Lower leg skin (tissue), 4 donors: ENCODE results near the gene OR52D1. TPM values are rescaled to one million over a fixed set of nuclear protein-coding genes. Genes with fewer than 3 reads are reported as not detected.

ENCODE experiments used
- DNase-seq, 2 donors: peaks; one replicate each; pipeline ENCODE4 v3.0.0-alpha.2; 2019; ENCODE audit warnings: low spot score in 2 of 2
- H3K4me3 ChIP-seq: fragments of 200-600 bp; sonication (generic); 2 replicates; pipeline ENCODE4 v1.5.1; 2017; ENCODE audit warnings: mild to moderate bottlenecking, low read depth; ENCODE audit not compliant: poor library complexity, severe bottlenecking
- CTCF ChIP-seq, 3 donors: fragments of 450-650 bp; IDR thresholded peaks; one replicate each; pipeline ENCODE4 v1.5.1; 2016; ENCODE audit warnings: antibody characterized with exemption in 3 of 3, mild to moderate bottlenecking in 3 of 3, moderate library complexity in 2 of 3
- POLR2A ChIP-seq, 2 donors: fragments of 450-650 bp; IDR thresholded peaks; one replicate each; pipeline ENCODE4 v1.6.1; 2016 to 2017; ENCODE audit warnings: antibody characterized with exemption in 2 of 2, mild to moderate bottlenecking in 1 of 2, moderate library complexity in 1 of 2
- WGBS, 2 donors: methylation state at CpG; one replicate each; pipeline ENCODE4 v1.1.5; 2018; 5-methylcytosine and 5-hydroxymethylcytosine counted together
- intact Hi-C: fragments of 100-400 bp; cut with DNase I; formaldehyde crosslinking; loops from one replicate; pipeline ENCODE4 v1.15.0; 2023; ENCODE audit warnings: low total_unique reads
- total RNA-seq, 4 donors: library from RNA; depleted of rRNA; stranded (reverse); fragments of >200 nt; gene quantifications; one replicate each; pipeline ENCODE4 v1.1.0, GENCODE V29; 2016

The OR52D1 gene
- total RNA-seq, 4 donors from 2014 or later = not detected

- 89 to 92% methylated on average over 14 of the region's 14 CpGs for WGBS, 2 donors
- intact Hi-C loops = no loop called here
- DNase-seq = no peak
- no peak overlapping the region for H3K4me3 ChIP-seq
- TF ChIP-seq CTCF (IDR thresholded peaks at IDR 0.05) (no peak), POLR2A (IDR thresholded peaks at IDR 0.05) (no peak)
Measured at GRCh38 chr11:5460983-5461621, 27.4 kb upstream of the OR52D1 start.

- no peak for DNase-seq
- TF ChIP-seq CTCF (IDR thresholded peaks at IDR 0.05) (no peak), POLR2A (IDR thresholded peaks at IDR 0.05) (no peak)
- 30 to 34% methylated on average over 2 of the region's 2 CpGs for WGBS, 2 donors
- H3K4me3 ChIP-seq = no peak overlapping the region
- intact Hi-C loops = no loop called here
Measured at GRCh38 chr11:5467527-5467926, 21.0 kb upstream of the OR52D1 start.

- no peak for TF ChIP-seq CTCF (IDR thresholded peaks at IDR 0.05)
- TF ChIP-seq POLR2A (IDR thresholded peaks at IDR 0.05) = no peak
- DNase-seq = no peak
- H3K4me3 ChIP-seq = no peak overlapping the region
- intact Hi-C loops = no loop called here
Measured at GRCh38 chr11:5473921-5474320, 14.6 kb upstream of the OR52D1 start.

- 36 to 41% methylated on average over 2 of the region's 2 CpGs for WGBS, 2 donors
- intact Hi-C loops = loop anchor here (5.0 kb wide), 1 partner anchor 331 kb away; the partner anchor contains the start of gene OR52N2
- H3K4me3 ChIP-seq = no peak overlapping the region
- TF ChIP-seq POLR2A (IDR thresholded peaks at IDR 0.05) = no peak
- no peak for TF ChIP-seq CTCF (IDR thresholded peaks at IDR 0.05)
- no peak for DNase-seq
Measured at GRCh38 chr11:5476186-5476819, 12.2 kb upstream of the OR52D1 start.

GRCh38 chr11:5486003-5486402, 2.5 kb upstream of the OR52D1 start:
- intact Hi-C loops = no loop called here
- DNase-seq = no peak
- 92 to 93% methylated on average over 3 of the region's 3 CpGs for WGBS, 2 donors
- no peak overlapping the region for H3K4me3 ChIP-seq
- no peak for TF ChIP-seq POLR2A (IDR thresholded peaks at IDR 0.05)
- TF ChIP-seq CTCF (IDR thresholded peaks at IDR 0.05) = no peak
